CD4-positive, alpha-beta T cell treated with Interleukin-1 beta for 1 hour (primary cell): ENCODE results near the gene TCOF1.

Experiments
- DNase-seq, 2 donors: peaks; one replicate each; pipeline ENCODE4 v3.0.0-alpha.2; 2020 to 2022

TCOF1 gene

GRCh38 chr5:150436141-150436680 is 78.7 kb downstream of the TCOF1 start:
- DNase-seq, result peak; percentile 90 to 92

DNA sequence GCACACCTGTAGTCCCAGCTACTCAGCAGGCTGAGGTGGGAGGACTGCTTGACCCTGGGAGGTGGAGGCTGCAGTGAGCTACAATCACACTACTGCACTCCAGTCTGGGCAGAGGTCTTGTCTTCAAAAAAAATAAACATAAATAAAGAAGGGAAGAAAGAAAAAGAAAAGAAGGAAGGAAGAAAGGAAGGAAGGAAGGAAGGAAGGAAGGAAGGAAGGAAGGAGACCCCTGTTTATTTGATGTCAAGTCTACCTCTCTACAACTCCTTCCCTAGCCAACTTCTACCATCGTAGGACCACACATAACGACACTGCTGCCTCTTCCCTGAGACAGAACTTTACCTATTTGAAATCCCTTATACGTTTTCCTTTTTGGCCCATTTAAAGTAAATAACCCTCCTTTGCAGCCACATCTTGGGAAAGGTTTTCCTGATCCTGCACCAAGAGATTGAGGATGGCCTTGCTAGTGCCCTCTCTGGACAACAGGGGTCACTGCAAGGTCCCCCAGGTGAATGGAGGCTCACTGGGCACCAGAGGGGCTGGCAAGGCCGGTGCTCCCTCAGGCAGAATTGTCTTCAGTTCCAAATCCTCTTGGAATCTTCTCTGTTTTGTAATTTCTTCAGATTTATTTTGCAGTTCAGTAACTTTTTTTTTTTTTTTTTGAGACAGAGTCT is 81.5 kb downstream of the TCOF1 start:
- DNase-seq, result no peak

GRCh38 chr5:150440948-150441812 is 83.7 kb downstream of the TCOF1 start:
- DNase-seq, result no peak

DNA sequence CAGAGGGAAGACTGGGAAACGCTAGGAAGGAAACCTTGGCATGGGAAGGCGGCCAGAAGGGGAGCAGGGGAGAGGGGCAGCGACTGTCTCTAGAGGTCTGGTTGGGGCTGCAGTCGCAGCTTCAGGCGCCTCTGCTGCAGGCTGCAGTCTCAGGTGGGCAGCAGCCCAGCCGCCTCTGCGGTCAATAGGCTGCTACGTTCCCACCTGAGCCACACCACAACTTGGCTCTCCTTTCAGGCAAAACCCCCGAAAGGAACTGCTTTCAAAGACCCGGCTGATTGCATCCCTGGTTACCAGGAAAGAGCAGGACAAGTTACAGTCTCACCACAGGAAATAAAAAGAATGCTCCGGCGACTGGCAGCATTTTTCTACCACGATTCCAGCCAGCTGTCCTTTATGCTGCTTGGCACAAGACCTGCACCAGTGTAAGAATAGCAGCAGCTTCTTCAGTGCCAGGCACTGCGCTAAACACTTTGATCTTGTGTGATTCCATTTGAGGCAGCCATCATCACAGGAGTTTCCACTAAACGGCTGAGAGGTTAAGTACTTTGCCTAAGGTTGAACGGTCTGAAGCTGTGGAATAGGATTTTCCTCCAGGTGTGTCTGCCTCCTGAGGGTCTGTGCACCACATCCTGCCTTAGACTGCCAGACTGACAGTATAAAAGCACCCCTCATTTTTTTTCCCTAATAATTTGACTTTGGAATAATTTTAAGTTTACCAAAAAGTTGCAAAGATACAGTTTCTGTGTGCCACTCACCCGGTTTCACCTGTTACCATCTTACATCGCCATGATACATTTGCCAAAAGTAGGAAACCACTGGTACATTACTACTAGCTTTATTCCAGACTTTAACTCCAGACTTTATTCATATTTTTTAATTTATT is 84.6 kb downstream of the TCOF1 start:
- DNase-seq, result no peak

DNA sequence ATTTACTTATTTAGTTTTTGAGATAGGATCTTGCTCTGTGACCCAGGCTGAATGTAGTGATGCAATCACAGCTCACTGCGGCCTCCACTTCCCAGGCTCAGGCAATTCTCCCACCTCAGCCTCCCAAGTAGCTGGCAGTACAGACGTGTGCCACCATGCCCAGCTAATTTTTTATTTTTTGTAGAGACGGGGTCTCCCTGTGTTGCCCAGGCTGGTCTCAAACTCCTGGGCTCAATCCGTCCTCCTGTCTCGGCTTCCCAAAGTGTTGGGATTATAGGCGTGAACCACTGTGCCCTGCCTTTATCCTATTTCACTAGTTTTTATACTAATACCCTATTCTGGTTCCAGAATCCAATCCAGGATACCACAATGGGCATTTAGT is 85.2 kb downstream of the TCOF1 start:
- no peak for DNase-seq

DNA sequence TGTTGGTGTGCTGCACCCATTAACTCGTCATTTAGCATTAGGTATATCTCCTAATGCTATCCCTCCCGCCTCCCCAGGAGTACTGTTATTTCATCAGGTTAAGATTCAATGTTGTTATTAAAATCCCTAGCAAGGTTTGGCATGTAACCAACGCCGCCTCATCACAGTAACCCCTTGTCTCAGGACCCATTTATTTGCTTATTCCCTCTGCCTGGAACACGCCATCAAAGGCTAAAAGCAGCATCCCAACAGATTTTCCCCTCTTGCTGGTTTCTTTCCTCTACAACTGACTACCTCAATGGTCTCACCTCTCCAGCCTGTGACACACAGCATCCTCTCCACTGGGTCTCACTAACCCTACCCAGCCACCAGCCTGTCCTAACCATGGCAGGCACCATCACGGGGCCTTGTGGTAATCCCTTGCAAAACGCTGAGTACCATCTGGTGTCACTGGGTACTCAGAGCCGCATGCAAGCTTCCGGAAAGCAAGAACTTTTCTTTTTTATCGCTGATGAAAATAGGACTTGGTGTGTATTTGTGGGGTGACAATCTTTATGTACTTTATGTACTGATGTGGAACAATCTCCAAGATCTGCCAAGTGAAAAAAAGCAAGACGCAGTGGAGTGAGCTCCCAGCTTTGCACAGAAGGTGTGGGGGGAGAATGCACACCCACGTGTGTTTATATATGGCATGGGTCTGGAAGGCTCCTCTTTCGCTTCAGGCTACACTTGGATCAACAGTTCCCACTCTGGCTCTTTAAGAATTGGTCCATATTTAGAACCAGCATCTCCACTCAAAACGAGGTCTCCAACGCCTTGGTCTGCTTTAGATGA is 86.0 kb downstream of the TCOF1 start:
- DNase-seq, result no peak

DNA sequence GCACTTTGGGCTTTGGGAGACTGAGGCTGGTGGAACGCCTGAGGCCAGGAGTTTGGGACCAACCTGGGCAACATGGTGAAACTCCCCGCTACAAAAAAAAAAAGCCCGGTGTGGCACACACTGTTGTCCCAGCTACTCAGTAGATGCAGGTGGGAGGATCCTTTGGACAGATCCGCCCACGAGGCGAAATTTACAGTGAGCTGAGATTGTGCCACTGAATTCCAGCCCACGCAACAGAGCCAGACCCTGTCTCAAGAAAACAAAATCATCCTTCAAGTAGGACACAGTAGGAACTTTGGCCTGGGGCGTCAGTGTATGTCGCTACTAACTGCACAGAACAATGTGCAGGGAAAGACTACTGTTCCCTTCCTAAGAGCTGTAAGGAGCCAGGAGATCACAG is 87.3 kb downstream of the TCOF1 start:
- DNase-seq, result no peak

DNA sequence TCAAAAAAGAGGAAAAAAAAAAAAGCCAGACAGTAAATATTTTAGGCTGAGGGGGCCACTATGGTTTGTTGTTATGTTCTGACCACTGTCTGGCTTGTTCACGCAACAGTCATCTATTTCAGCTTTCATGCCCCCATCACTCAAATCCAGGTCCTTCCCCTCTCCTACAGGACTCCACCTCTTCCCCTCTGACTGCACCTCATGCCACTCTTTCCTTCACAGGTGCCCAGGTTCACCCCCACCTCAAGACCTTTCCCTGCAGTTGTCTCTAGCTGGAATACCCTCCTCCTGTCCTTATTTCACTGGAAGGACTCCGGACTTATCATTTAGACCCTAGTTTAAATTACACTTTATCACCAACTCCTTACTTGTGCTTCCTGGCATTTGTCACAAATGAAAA is 88.6 kb downstream of the TCOF1 start:
- no peak for DNase-seq

DNA sequence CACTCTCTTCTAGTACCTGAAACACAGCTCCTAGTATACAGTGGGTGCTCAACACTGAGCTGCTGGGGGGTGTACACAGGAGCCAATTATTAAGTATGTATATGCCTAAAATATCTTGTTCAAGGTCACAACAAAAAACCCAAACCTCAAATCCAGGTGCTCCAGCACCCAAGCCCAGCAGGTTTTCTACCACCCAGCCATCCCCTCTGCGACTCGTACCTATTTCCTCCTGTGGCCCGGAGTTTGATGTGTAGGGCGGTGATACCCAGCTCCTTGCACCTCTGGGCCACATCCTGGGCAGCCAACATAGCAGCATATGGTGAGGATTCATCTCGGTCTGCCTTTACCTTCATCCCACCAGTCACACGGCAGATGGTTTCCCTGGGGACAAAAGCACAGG is 89.1 kb downstream of the TCOF1 start:
- no peak for DNase-seq

GRCh38 chr5:150447188-150447587 is 89.7 kb downstream of the TCOF1 start:
- DNase-seq, result no peak

DNA sequence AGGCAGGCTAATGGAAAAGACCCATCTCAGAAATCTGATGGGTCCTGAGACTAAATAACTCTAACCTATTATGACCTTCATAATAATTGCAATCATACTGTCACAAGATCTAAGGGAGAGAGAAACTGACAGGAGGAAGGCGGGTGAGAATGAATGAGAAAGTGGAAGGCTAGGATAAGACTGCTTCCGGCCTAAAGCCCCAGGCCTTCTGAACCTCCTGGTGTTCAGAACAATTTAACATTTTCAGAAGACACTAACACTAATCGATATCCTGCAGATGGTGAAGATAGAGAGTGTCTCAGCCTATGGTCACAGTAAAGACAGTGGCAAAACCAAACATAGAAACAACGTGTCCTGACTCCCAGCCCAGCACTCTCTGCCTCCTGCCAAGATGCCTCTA is 90.8 kb downstream of the TCOF1 start:
- DNase-seq, result no peak

DNA sequence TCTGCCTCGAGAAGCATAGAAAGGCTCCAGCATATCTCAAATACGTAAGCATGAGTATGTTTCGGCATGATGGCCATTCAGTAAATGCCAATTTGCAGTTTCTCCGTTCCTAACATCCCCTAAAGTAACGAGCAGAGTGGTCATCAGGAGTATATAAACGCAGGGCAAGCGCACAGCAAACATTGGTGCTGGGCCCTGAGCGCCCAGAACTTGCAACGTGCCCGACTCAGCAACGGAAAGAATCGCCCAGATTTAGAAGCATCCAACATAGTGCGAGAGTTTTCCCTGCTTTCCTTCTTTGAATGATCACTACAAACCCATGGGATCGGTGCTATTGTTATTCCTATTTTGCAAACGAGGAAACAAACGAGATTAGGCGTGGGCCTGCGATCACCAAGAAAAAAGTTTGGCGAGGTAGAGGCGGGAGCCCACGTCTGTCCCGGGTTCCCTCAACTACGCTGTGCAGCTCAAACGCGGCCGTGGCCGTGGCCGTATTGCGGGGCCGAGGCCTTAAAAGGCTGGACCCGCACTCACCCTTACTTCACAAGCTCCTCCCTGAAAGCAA is 91.5 kb downstream of the TCOF1 start:
- DNase-seq, result no peak
